DMS 273 (cell line): Measurements from ENCODE around the gene APOL5.
A peak's percentile ranks its signal among the peaks of the same experiment; 100 is the strongest.
"Not testable (repeated sequence)": the region's sequence is repeated elsewhere in the genome, so short reads cannot be mapped to it uniquely, and the experiment has no call there.

Experiments used
- DNase-seq: peaks from one replicate; lab custom pipeline; 2025; ENCODE audit not compliant: unreplicated experiment; lab: John Stamatoyannopoulos, UW

Gene APOL5, protein sequence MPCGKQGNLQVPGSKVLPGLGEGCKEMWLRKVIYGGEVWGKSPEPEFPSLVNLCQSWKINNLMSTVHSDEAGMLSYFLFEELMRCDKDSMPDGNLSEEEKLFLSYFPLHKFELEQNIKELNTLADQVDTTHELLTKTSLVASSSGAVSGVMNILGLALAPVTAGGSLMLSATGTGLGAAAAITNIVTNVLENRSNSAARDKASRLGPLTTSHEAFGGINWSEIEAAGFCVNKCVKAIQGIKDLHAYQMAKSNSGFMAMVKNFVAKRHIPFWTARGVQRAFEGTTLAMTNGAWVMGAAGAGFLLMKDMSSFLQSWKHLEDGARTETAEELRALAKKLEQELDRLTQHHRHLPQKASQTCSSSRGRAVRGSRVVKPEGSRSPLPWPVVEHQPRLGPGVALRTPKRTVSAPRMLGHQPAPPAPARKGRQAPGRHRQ

DNA sequence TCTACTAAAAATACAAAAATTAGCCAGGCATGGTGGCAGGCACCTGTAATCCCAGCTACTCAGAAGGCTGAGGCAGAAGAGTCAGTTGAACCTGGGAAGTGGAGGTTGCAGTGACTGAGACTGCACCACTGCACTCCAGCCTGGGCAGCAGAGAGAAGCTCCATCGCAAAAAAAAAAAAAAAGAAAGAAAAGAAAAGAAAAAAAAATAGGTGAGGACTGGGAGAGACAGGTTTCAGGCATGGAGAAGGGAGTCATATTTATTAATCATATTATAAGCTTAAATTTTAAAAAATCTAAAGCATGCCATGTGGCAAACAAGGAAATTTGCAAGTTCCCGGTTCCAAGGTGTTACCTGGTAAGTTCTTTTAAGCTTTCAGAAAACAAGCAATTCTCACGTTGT lies at the start of gene APOL5:
APOL5 (plus strand) TSS at position 301 of the 400 bp plus-strand sequence; CDS start at position 301, 0 bp downstream.
- no peak for DNase-seq

DNA sequence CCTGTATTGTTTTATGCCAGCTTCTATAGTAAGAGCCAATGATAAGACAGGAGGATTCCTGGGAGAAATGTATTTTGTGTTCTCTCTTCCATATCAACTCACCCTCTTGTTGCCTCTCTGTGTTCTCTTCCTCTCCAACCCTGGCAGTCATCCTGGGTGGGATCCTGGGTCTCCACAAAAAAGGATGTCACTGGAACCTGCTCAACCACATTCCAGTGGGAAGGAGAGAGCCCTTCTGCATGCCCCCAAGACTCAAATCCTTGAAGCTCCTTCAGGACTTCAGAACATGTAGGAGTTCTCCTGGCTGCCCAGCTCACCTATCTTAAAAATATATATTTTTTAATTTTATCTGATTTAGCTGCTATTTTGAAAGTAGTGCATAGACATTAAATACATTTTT lies 43.3 kb upstream of the APOL5 start:
- no peak for DNase-seq

DNA sequence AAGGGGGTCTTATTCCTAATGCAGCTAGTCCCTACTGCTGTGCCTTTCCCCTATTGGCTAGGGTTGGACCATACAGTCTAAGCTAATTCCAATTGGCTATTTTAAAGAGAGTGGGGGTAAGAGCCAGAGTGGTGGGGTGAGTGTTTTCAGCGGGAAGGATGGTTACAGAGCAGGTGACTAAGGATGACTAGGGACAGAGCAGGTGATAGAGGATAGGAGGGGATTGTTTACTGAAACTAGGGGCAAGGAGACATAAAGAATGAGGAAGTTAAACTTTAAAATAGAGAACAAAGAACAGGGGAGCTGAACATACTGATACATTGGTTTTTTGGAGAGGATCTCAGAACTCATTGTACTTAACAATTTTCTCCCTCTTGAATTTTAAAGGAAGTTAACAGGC lies 41.6 kb upstream of the APOL5 start:
- not testable (repeated sequence) for DNase-seq

DNA sequence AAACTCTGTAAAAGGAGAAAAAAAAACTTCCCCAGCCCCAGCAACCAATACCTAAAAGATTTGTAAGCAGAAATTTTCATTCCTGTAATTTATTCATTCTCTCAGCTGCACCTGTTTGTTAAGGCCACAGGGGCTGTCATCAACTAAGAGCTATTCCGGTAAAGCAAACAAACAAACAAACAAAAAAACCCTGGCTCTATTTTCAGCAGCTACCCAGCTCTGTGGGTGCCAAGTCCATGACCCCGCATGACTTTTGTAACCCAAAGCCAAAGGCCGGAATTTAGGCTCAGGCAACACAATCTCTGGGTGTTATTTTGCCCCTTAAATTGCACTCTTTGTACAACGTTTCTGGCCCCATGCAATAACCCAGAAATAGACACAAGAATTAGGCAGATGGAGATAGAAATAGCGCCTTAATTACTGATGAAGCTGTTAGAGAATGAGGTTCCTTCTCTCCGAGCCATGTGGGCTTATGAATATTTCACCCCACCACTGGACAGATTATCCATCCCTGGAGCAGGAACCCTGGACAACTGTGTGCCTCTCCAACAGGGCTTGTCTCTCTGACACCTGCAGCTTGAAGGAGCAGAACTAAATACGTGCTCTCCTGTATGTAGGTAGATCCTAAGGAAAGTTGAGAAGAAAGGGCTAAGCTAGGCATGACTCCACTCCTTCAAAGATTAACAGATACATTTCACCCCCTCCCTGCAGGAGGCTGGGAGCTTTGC lies 40.0 kb upstream of the APOL5 start:
- no peak for DNase-seq

DNA sequence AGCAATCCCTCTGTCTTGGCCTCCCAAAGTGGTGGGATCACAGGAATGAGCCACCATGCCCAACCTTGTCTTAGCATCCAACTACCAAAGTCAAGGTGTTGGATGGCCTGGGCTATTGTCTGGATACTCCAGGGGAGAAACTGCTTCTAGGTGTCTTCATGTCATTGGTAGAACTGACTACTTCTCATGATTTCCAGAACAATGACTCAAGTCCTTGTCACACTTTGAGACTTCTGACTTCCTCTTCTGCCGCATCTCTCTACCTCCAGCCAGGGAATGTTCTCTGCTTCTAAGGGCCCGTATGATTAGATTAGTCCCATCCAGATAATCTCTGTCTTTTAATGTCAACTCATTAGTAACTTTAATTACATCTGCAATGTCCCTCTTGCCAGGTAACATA lies 38.8 kb upstream of the APOL5 start:
- DNase-seq, result no peak

DNA sequence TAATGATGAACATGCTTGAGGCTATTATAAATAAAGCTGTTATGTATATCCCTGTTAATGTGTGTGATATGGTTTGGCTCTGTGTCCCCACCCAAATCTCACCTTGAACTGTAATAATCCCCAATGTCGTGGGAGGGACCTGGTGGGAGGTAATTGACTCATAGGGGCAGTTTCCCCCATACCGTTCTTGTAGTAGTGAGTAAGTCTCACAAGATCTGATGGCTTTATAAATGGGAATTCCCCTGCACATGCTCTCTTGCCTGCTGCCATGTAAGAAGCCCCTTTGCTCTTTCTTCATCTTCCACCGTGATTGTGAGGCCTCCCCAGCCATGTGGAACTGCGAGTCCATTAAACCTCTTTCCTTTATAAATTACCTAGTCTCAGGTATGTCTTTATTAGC lies 38.2 kb upstream of the APOL5 start:
- DNase-seq, result not testable (repeated sequence)

DNA sequence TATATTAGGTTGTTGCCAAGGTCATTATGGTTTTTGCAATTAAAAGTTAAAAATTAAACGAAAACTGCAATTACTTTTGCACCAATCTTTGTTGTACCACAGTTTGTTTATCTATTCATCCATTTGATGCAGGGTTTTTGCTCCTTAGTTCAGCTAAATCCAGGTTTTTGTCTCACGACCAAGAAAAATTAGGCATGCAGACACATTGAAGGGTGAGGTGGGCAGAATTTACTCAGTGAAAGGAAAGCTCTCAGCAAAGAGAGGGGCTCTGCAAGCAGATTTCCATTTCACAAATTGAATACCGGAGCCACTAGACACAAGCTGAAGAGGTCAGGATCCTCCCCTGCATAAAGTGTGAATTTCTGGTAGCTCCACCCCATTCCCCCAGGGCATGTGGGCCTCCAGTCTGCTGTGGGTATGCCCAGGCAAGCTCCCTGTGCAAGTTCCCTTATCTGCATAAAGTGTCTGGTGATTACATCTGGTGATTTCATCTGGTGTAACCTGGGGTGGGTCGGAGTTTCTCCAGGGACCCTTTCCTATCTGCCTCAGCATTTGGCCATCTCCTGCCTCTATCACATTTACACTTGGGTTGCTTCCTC lies 36.1 kb upstream of the APOL5 start:
- peak; percentile 18 for DNase-seq

DNA sequence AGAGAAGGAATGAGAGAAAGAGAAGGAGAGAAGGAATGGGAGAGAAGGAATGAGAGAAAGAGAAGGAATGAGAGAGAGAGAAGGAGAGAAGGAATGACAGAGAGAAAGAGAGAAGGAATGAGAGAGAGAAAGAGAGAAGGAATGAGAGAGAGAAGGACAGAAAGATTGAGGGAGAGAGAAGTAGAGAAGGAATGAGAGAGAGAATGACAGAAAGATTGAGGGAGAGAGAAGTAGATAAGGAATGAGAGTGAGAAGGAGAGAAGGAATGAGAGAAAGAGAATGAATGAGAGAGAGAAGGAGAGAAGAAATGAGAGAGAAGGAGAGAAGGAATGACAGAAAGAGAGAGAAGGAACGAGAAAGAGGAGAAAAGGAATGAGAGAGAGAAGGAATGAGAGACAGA lies 34.1 kb upstream of the APOL5 start:
- DNase-seq, result no peak

DNA sequence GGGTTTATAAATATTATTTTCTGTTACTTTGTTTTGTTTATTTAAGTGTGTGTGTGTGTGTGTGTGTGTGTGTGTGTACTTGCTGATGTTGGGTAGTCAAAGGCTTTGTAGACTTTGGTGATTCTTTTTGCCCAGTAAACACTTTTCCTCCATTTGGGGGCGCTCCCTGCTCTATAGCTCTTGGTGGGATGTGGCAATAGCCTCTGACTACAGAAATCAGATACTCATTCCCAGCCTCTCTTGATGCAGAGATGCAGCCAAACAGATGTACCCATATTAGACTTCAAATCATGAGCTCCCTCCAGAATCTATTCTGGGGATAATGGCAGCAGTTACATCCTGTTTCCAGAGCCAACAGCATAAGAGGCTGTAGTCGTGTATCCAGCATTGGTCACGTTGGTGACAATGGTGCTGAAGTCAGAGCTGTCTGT lies 33.4 kb upstream of the APOL5 start:
- peak; percentile 48 for DNase-seq

DNA sequence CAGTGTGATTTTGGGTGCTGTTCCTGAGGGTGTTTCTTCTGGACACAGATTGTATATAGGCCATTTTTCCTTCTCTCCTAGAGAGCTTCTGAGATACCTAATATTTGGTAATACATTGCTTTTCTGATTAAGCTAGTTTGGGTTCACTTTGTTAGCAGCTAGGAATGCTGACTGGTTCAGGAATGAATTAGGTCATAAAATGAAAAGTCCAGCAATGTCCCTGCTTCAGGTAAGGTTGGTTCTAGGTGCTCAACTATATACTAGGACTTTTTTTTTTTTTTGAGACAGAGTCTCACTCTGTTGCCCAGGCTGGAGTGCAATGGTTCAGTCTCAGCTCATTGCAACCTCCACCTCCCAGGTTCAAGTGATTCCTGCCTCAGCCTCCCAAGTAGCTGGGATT lies 32.9 kb upstream of the APOL5 start:
- no peak for DNase-seq

DNA sequence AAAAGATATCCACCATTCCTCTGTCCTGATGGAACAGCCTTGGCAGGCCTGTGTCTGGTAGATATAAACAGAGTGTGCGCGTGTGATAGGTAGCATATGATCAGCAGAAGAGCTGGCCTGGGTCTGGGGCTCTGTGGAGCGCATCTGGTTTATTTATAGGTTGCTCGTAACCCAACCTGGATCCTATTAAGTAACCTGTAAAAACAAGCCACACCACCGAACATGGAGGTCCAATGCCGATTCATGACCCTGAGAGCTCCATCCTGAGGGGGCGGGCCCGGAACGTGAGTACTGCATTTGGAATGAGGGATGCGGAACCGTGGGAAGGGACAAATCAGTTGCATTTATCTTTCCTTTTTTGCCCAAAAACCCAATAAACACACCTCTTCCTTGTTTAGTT lies 31.9 kb upstream of the APOL5 start:
- no peak for DNase-seq

DNA sequence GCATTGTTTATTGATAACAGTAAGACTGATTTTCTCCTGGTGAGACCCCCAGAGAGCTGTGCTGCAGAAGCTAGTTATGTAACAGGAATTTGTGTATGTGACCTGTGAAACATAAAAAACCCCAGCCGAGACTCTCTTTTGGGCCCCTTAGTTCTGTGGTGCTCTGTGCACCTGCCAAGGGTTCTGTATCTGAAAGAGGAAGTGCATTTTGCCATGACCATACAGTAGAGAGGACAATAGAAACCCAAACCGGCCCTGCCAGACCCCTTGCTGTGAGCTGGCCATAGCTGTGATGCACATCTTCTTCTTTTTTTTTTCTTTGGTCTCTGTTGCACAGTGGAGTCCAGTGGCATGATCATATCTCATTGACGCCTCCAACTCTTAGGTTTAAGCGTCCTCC lies 31.4 kb upstream of the APOL5 start:
- DNase-seq, result no peak

DNA sequence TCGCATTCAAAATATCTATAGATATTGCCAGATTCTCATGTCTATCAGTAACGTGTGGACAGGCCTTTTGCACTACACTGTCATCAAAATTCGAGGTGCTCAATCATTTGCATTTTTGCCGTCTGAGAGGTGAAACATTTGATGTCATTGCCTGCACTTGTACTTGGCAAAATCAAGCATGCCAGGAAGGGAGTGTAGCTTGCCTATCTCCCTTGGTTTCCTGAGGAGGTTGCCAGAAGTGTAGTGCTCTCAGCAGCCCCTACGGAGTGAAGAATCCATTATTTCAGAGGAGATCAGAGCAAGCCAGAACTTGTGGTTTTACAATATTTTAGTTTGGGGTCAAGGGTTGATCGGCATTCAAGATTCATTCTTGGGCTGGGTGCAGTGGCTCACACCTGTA lies 30.2 kb upstream of the APOL5 start:
- no peak for DNase-seq

DNA sequence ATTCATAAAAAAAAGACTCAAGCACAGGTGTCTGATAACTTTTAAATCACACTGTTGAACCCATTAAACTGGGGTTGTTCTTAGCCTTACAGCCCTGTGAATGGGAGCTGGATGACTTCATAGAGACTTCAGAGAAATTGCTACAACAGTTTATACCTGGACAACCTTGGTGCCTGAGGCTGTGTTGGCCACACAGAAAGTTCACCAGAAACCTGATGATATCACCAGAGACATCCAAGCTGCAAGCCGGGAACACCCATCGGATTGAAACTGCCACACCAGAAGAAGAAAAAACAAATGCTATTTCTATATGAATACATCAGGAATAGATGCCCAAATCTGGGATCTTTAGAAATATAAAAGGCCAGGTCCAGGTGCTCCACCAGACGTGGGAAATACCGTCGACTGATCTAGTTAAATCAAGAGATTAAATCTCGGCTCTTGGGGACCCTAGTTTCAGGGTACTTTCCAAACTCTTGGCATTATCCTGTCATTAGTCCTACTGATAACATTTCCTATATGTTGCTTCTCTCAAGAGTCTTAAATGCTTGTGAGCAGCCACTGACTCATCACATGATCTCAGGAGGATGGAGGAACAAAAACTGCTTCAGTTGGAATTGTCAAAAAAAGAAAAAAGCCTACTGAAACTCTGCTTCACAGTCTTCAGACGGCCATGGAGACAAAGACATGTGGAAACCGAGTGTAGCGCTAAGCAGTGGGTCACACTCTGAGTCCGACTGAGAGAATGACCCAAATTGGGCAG lies 28.6 kb upstream of the APOL5 start:
- no peak for DNase-seq

DNA sequence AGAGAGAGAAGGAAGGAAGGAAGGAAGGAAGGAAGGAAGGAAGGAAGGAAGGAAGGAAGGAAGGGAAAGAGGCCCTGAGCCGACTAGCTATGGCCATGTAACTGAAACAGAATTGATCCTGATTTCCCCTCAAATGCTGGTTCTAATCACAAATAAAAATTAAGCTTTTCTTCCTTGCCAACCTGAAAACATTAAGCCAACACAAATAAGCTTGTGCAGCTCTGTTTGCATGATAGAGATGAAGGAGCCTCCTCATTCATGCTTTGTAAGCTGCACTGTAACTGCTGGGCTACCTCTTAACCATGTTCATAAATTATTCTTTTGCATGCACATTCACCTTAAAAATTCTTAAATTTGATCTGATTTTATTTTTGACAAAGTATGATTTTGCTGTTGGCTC lies 27.7 kb upstream of the APOL5 start:
- DNase-seq, result no peak

DNA sequence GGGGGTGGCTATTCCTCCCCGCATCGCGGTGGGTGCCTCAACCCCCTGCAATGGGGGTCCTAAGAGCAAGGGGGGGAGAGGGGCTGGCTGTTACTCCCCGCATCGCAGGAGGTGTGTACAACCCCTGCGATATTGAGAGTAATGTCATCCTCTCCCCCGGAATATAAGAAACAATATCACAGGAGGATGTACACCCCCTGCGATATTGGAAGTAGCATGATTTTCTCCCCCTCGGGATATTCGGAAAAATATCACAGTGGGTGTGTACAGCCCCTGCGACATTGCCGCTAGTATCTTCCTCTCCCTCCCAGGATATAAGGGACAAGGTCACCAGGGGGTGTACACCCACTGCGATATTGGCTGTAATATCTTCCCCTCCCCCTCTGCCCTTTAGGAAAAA lies 22.5 kb upstream of the APOL5 start:
- DNase-seq, result no peak

DNA sequence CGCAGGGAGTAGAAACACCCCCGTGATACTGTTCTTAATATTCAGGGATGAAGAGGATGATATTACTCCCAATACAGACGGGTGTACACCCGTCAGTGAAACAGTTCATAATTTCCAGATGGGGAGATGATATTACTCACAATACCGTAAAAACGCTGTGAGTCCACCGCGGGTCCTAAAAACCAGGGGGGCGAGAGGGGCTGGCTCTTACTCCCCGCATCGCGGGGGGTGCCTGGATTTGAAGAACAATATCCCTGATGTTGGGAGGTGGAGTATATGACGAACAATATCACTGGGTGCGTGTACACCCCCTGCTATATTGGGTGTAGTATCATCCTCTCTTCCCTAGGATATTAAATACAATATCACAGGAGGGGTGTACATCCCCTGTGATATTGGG lies 20.5 kb upstream of the APOL5 start:
- DNase-seq, result no peak

DNA sequence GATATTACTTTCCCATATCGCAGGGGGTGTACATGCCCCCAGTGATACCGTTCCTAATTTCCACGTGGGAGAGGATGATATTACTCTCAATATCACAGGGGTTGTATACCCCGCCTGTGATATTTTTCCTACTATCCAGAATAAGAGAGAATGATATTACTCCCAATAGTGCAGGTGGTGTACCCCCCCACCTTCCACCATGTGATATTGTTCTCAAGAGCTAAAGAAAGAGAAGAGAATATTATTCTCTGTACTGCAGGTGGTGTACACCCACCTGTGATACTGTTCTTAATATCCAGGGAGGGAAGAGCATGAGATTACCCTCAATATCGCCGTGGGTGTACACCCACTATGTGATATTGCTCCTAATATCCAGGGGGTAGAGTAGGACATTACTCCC lies 17.8 kb upstream of the APOL5 start:
- not testable (repeated sequence) for DNase-seq

DNA sequence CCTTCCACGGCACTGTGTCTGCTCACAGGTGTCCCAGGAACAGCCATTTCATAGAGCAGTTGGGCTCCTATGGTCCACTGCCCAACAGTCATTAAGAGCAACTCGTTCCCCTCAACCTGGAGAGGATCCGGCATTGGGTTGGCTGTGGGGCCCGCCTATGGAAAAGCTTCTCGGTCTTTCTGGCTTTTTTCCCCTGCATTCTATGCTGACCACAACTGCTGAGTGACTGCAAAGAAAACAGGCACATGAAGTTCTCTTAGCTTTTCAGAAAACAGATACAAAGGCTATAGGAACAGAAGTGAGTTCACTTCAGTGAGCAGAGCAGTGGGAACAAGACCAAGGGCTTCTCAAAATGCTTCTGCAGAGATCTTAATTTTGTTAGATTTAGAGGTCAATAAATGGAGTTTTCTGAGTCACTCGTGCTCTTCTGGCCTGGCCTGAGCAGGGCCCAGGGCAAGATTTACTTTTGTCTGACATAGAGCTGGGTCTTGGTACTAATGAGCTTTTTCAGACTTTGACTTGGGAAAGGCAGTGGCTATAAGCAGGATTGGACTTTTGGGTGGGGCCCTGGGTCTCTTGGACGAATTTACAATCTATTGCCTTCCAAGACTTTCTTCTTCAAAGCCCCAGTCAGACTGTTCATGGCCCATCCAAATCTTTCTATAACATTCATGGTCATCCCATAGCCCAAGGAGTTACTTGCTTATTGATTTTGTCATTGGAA lies 13.6 kb upstream of the APOL5 start:
- DNase-seq, result no peak

DNA sequence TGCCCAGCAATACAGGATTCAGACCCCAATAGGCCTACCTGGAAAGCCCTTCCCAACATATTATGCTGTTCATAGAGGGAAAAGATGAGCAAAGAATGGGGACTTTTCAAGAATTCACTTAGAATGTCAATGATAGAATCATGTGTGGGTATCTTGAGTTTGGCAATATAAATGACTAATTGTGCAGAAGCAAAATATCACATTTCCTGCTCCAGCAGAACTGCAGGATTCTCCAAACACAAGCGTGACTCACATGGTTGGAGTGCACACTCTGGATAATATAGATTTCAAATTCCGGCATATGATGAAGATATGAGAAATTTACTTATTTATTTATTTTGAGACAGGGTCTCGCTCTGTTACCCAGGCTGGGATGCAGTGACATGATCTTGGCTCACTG lies 12.5 kb upstream of the APOL5 start:
- no peak for DNase-seq

DNA sequence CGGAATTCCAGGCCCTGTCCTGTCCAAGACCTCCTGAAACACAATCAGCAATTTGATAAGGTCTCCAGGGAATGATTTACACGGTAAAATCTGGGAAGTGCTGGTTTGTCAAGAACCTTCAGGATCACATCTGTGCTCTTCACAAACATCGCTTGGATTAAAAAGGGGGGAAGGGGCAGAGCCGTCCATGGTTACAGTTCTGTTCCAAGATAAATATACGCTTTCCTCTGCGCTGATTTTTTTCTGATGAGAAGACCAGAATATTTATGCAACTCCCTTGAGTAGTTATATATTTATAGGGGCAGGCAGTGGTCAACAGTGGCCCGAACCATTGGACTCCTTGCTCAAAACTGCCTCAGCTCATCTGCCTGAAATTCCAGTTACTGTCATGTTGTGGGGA lies 9.2 kb upstream of the APOL5 start:
- DNase-seq, result no peak
